Muscle layer of duodenum (tissue), 2 donors: Measurements from ENCODE around the gene RAX.

Experiments used
- H3K27ac ChIP-seq: one replicate; pipeline ENCODE4 v1.7.0; 2013; ENCODE audit warnings: mild to moderate bottlenecking, low read length
- H3K27me3 ChIP-seq: one replicate; pipeline ENCODE4 v1.7.0; 2013; ENCODE audit warnings: low read depth, mild to moderate bottlenecking, control low read depth, low read length
- H3K36me3 ChIP-seq, 2 donors: one replicate each; pipeline ENCODE4 v1.7.0; 2013; ENCODE audit warnings: low read length in 2 of 2, control low read depth in 1 of 2, mild to moderate bottlenecking in 1 of 2; ENCODE audit not compliant: insufficient read depth in 2 of 2, control insufficient read depth in 1 of 2
- H3K4me1 ChIP-seq, 2 donors: one replicate each; pipeline ENCODE4 v1.7.0; 2013; ENCODE audit warnings: low read length in 2 of 2, mild to moderate bottlenecking in 2 of 2, control low read depth in 1 of 2, moderate library complexity in 1 of 2; ENCODE audit not compliant: insufficient read depth in 2 of 2, control insufficient read depth in 1 of 2
- H3K4me3 ChIP-seq, 2 donors: one replicate each; pipeline ENCODE4 v1.7.0; 2013; ENCODE audit warnings: low read length in 2 of 2, low read depth in 1 of 2, mild to moderate bottlenecking in 1 of 2
- H3K9me3 ChIP-seq, 2 donors: one replicate each; pipeline ENCODE4 v1.7.0; 2013; ENCODE audit warnings: low read length in 2 of 2, control low read depth in 1 of 2, mild to moderate bottlenecking in 1 of 2; ENCODE audit not compliant: control insufficient read depth in 1 of 2
- donor health status: healthy.

The RAX gene

GRCh38 chr18:59272891-59273758, at the start of gene RAX:
Gene RAX (minus strand): TSS chr18:59273454. CDS start chr18:59273206, 248 bp downstream.
- peaks cover 0 to 38% of the 10 kb centered on the region in 2 donors for H3K4me1 ChIP-seq
- H3K27me3 ChIP-seq = peaks cover 77% of the 10 kb centered on the region

GRCh38 chr18:59318460-59319050, 45.3 kb upstream of the RAX start, which contains the start of gene CPLX4:
Gene CPLX4 (minus strand): TSS chr18:59318649. CDS start chr18:59318462, 187 bp downstream.
- H3K36me3 ChIP-seq = no peaks in the 10 kb centered on the region
- no peaks in the 10 kb centered on the region for H3K27me3 ChIP-seq
- no peaks in the 10 kb centered on the region for H3K4me1 ChIP-seq
- no peak within 1 kb of the TSS for H3K27ac ChIP-seq
- H3K4me3 ChIP-seq = no peak within 1 kb of the TSS
- H3K9me3 ChIP-seq = no peaks in the 10 kb centered on the region

More at GRCh38 chr18:59272891-59273758, at the start of gene RAX:
- Histone ChIP-seq H3K36me3 (no peaks in the 10 kb centered on the region), H3K4me3 (peak within 1 kb of the TSS; percentile 11 to 57), H3K9me3 (no peaks in the 10 kb centered on the region), H3K27ac (no peak within 1 kb of the TSS)

GRCh38 chr18:59311631-59312030, 38.4 kb upstream of the RAX start:
- Histone ChIP-seq H3K36me3 (no peaks in the 10 kb centered on the region), H3K27me3 (no peaks in the 10 kb centered on the region)

GRCh38 chr18:59308938-59309260, 35.6 kb upstream of the RAX start:
- H3K36me3 ChIP-seq = no peaks in the 10 kb centered on the region
- no peak overlapping the region for H3K27ac ChIP-seq
- peaks cover 0 to 13% of the 10 kb centered on the region in 2 donors for H3K4me1 ChIP-seq
- no peaks in the 10 kb centered on the region for H3K9me3 ChIP-seq
- no peaks in the 10 kb centered on the region for H3K27me3 ChIP-seq
- peak overlapping the region in 1 of 2 donors; percentile 48 for H3K4me3 ChIP-seq

More at GRCh38 chr18:59311631-59312030, 38.4 kb upstream of the RAX start:
- no peaks in the 10 kb centered on the region for H3K9me3 ChIP-seq
- peaks cover 0 to 13% of the 10 kb centered on the region in 2 donors for H3K4me1 ChIP-seq
- H3K4me3 ChIP-seq = no peak overlapping the region
- H3K27ac ChIP-seq = no peak overlapping the region

GRCh38 chr18:59308248-59308937, 35.1 kb upstream of the RAX start:
- no peaks in the 10 kb centered on the region for H3K9me3 ChIP-seq
- H3K4me1 ChIP-seq = peaks cover 0 to 13% of the 10 kb centered on the region in 2 donors
- H3K4me3 ChIP-seq = peak overlapping the region in 1 of 2 donors; percentile 48
- no peak overlapping the region for H3K27ac ChIP-seq
- H3K27me3 ChIP-seq = no peaks in the 10 kb centered on the region
- no peaks in the 10 kb centered on the region for H3K36me3 ChIP-seq

GRCh38 chr18:59306640-59307039, 33.4 kb upstream of the RAX start:
- H3K4me3 ChIP-seq = no peak overlapping the region
- peaks cover 0 to 13% of the 10 kb centered on the region in 2 donors for H3K4me1 ChIP-seq
- H3K27ac ChIP-seq = no peak overlapping the region
- H3K9me3 ChIP-seq = no peaks in the 10 kb centered on the region
- H3K36me3 ChIP-seq = no peaks in the 10 kb centered on the region
- H3K27me3 ChIP-seq = no peaks in the 10 kb centered on the region

GRCh38 chr18:59305295-59305694, 32.0 kb upstream of the RAX start:
- no peaks in the 10 kb centered on the region for H3K27me3 ChIP-seq

GRCh38 chr18:59303656-59304195, 30.5 kb upstream of the RAX start:
- Histone ChIP-seq H3K36me3 (no peaks in the 10 kb centered on the region), H3K27ac (no peak overlapping the region), H3K4me3 (no peak overlapping the region), H3K4me1 (peaks cover 0 to 8% of the 10 kb centered on the region in 2 donors), H3K9me3 (no peaks in the 10 kb centered on the region), H3K27me3 (no peaks in the 10 kb centered on the region)

More at GRCh38 chr18:59305295-59305694, 32.0 kb upstream of the RAX start:
- H3K36me3 ChIP-seq = no peaks in the 10 kb centered on the region
- no peaks in the 10 kb centered on the region for H3K9me3 ChIP-seq
- H3K27ac ChIP-seq = no peak overlapping the region
- H3K4me3 ChIP-seq = no peak overlapping the region
- H3K4me1 ChIP-seq = peaks cover 0 to 13% of the 10 kb centered on the region in 2 donors

GRCh38 chr18:59303006-59303405, 29.8 kb upstream of the RAX start:
- Histone ChIP-seq H3K27me3 (no peaks in the 10 kb centered on the region), H3K27ac (no peak overlapping the region)

GRCh38 chr18:59301929-59302328, 28.7 kb upstream of the RAX start:
- no peaks in the 10 kb centered on the region for H3K4me1 ChIP-seq
- H3K27ac ChIP-seq = no peak overlapping the region
- no peaks in the 10 kb centered on the region for H3K36me3 ChIP-seq
- no peaks in the 10 kb centered on the region for H3K27me3 ChIP-seq
- no peaks in the 10 kb centered on the region for H3K9me3 ChIP-seq
- H3K4me3 ChIP-seq = no peak overlapping the region

More at GRCh38 chr18:59303006-59303405, 29.8 kb upstream of the RAX start:
- Histone ChIP-seq H3K4me1 (peaks cover 0 to under 1% of the 10 kb centered on the region in 2 donors), H3K4me3 (no peak overlapping the region), H3K9me3 (no peaks in the 10 kb centered on the region), H3K36me3 (no peaks in the 10 kb centered on the region)
